ENCODE data around the gene TOLLIP.

TOLLIP gene

GRCh38 chr11:1304380-1304779 is 5.1 kb downstream of the TOLLIP start:
- TF ChIP-seq POLR2AphosphoS5 (IDR thresholded peaks at IDR 0.05; ENCODE audit: borderline replicate concordance, low read depth, low read length): no peak
- no peak for TF ChIP-seq FOXP2 (optimal IDR thresholded peaks at IDR 0.05; ENCODE audit: control extremely low read depth, extremely low read length, insufficient read depth)
- no peak for TF ChIP-seq EZH2 (IDR thresholded peaks at IDR 0.05)
- Histone ChIP-seq H3K9me3 (ENCODE audit: low read depth, low read length) (no peaks in the 10 kb centered on the region), H3K9ac (ENCODE audit: insufficient read length) (no peak overlapping the region), H3K4me3 (no peak overlapping the region), H3K27ac (no peak overlapping the region), H3K36me3 (ENCODE audit: insufficient read depth, low read length) (no peaks in the 10 kb centered on the region)
- no peak for DNase-seq (ENCODE audit: low read depth, low spot score)

- TF ChIP-seq EZH2 (IDR thresholded peaks at IDR 0.05): no peak
- no peak for TF ChIP-seq POLR2AphosphoS5 (IDR thresholded peaks at IDR 0.05; ENCODE audit: borderline replicate concordance, low read depth, low read length)
- no peak for TF ChIP-seq FOXP2 (optimal IDR thresholded peaks at IDR 0.05; ENCODE audit: control extremely low read depth, extremely low read length, insufficient read depth)
- H3K27ac ChIP-seq: no peak overlapping the region
- no peaks in the 10 kb centered on the region for H3K9me3 ChIP-seq (ENCODE audit: low read depth, low read length)
- H3K4me3 ChIP-seq: no peak overlapping the region
- DNase-seq (ENCODE audit: low read depth, low spot score): no peak
- no peaks in the 10 kb centered on the region for H3K36me3 ChIP-seq (ENCODE audit: insufficient read depth, low read length)
- no peak overlapping the region for H3K9ac ChIP-seq (ENCODE audit: insufficient read length)
These were observed 5.5 kb downstream of the TOLLIP start for GRCh38 chr11:1303973-1304372.

GRCh38 chr11:1303126-1303821 is 6.2 kb downstream of the TOLLIP start:
- no peak for DNase-seq (ENCODE audit: low read depth, low spot score)
- H3K36me3 ChIP-seq (ENCODE audit: insufficient read depth, low read length): no peaks in the 10 kb centered on the region
- H3K9ac ChIP-seq (ENCODE audit: insufficient read length): no peak overlapping the region
- TF ChIP-seq EZH2 (IDR thresholded peaks at IDR 0.05) (no peak), POLR2AphosphoS5 (IDR thresholded peaks at IDR 0.05; ENCODE audit: borderline replicate concordance, low read depth, low read length) (no peak), FOXP2 (optimal IDR thresholded peaks at IDR 0.05; ENCODE audit: control extremely low read depth, extremely low read length, insufficient read depth) (no peak)
- no peaks in the 10 kb centered on the region for H3K9me3 ChIP-seq (ENCODE audit: low read depth, low read length)
- no peak overlapping the region for H3K4me3 ChIP-seq
- no peak overlapping the region for H3K27ac ChIP-seq

GRCh38 chr11:1302461-1303125 is 6.8 kb downstream of the TOLLIP start:
- Histone ChIP-seq H3K4me3 (no peak overlapping the region), H3K36me3 (ENCODE audit: insufficient read depth, low read length) (no peaks in the 10 kb centered on the region), H3K9me3 (ENCODE audit: low read depth, low read length) (no peaks in the 10 kb centered on the region), H3K9ac (ENCODE audit: insufficient read length) (no peak overlapping the region), H3K27ac (no peak overlapping the region)
- no peak for DNase-seq (ENCODE audit: low read depth, low spot score)
- no peak for TF ChIP-seq POLR2AphosphoS5 (IDR thresholded peaks at IDR 0.05; ENCODE audit: borderline replicate concordance, low read depth, low read length)
- TF ChIP-seq EZH2 (IDR thresholded peaks at IDR 0.05): no peak
- TF ChIP-seq FOXP2 (optimal IDR thresholded peaks at IDR 0.05; ENCODE audit: control extremely low read depth, extremely low read length, insufficient read depth): no peak

GRCh38 chr11:1302041-1302460 is 7.4 kb downstream of the TOLLIP start:
- Histone ChIP-seq H3K9me3 (ENCODE audit: low read depth, low read length) (no peaks in the 10 kb centered on the region), H3K27ac (no peak overlapping the region), H3K9ac (ENCODE audit: insufficient read length) (no peak overlapping the region), H3K4me3 (no peak overlapping the region), H3K36me3 (ENCODE audit: insufficient read depth, low read length) (no peaks in the 10 kb centered on the region)
- TF ChIP-seq EZH2 (IDR thresholded peaks at IDR 0.05) (no peak), FOXP2 (optimal IDR thresholded peaks at IDR 0.05; ENCODE audit: control extremely low read depth, extremely low read length, insufficient read depth) (no peak), POLR2AphosphoS5 (IDR thresholded peaks at IDR 0.05; ENCODE audit: borderline replicate concordance, low read depth, low read length) (no peak)
- DNase-seq (ENCODE audit: low read depth, low spot score): no peak

GRCh38 chr11:1301220-1302000 is 8.0 kb downstream of the TOLLIP start:
- Histone ChIP-seq H3K9ac (ENCODE audit: insufficient read length) (no peak overlapping the region), H3K36me3 (ENCODE audit: insufficient read depth, low read length) (no peaks in the 10 kb centered on the region), H3K4me3 (no peak overlapping the region), H3K27ac (no peak overlapping the region), H3K9me3 (ENCODE audit: low read depth, low read length) (no peaks in the 10 kb centered on the region)
- no peak for DNase-seq (ENCODE audit: low read depth, low spot score)
- TF ChIP-seq POLR2AphosphoS5 (IDR thresholded peaks at IDR 0.05; ENCODE audit: borderline replicate concordance, low read depth, low read length) (no peak), EZH2 (IDR thresholded peaks at IDR 0.05) (no peak), FOXP2 (optimal IDR thresholded peaks at IDR 0.05; ENCODE audit: control extremely low read depth, extremely low read length, insufficient read depth) (no peak)

GRCh38 chr11:1300569-1301187 is 8.8 kb downstream of the TOLLIP start:
- Histone ChIP-seq H3K9ac (ENCODE audit: insufficient read length) (no peak overlapping the region), H3K9me3 (ENCODE audit: low read depth, low read length) (no peaks in the 10 kb centered on the region), H3K36me3 (ENCODE audit: insufficient read depth, low read length) (no peaks in the 10 kb centered on the region), H3K27ac (no peak overlapping the region), H3K4me3 (no peak overlapping the region)
- TF ChIP-seq FOXP2 (optimal IDR thresholded peaks at IDR 0.05; ENCODE audit: control extremely low read depth, extremely low read length, insufficient read depth) (no peak), EZH2 (IDR thresholded peaks at IDR 0.05) (no peak), POLR2AphosphoS5 (IDR thresholded peaks at IDR 0.05; ENCODE audit: borderline replicate concordance, low read depth, low read length) (no peak)
- no peak for DNase-seq (ENCODE audit: low read depth, low spot score)

GRCh38 chr11:1300121-1300520 is 9.3 kb downstream of the TOLLIP start:
- no peak overlapping the region for H3K27ac ChIP-seq
- H3K9ac ChIP-seq (ENCODE audit: insufficient read length): no peak overlapping the region
- H3K36me3 ChIP-seq (ENCODE audit: insufficient read depth, low read length): no peaks in the 10 kb centered on the region
- no peaks in the 10 kb centered on the region for H3K9me3 ChIP-seq (ENCODE audit: low read depth, low read length)
- no peak overlapping the region for H3K4me3 ChIP-seq
- DNase-seq (ENCODE audit: low read depth, low spot score): no peak
- TF ChIP-seq EZH2 (IDR thresholded peaks at IDR 0.05): no peak
- TF ChIP-seq POLR2AphosphoS5 (IDR thresholded peaks at IDR 0.05; ENCODE audit: borderline replicate concordance, low read depth, low read length): no peak
- no peak for TF ChIP-seq FOXP2 (optimal IDR thresholded peaks at IDR 0.05; ENCODE audit: control extremely low read depth, extremely low read length, insufficient read depth)
